Right lobe of liver (tissue), 6 donors: ENCODE measurements around the gene PAX3. TPM values are rescaled to one million over a fixed set of nuclear protein-coding genes. Genes with fewer than 3 reads are reported as not detected.
A peak's percentile ranks its signal among the peaks of the same experiment; 100 is the strongest.

Source experiments
- ATAC-seq, 4 donors: fragments of 200-7000 bp; cut with Tn5 transposase; one replicate each; pipeline ENCODE4 v1.9.1; 2020; ENCODE audit warnings: mild to moderate bottlenecking in 4 of 4, moderate library complexity in 4 of 4
- DNase-seq, 3 donors: peaks; one replicate each; pipeline ENCODE4 v3.0.0-alpha.2; 2020
- H3K27ac ChIP-seq, 3 donors: fragments of 200-600 bp; one replicate each; pipeline ENCODE4 v1.8.0; 2022
- H3K27me3 ChIP-seq, 2 donors: fragments of 200-600 bp; one replicate each; pipeline ENCODE4 v1.8.0; 2022
- H3K36me3 ChIP-seq, 4 donors: fragments of 200-600 bp; sonication (generic) in 1 of 4; one replicate each; pipeline versions ENCODE4 v1.5.1 to v1.8.0; 2017 to 2022; ENCODE audit warnings: control low read depth in 1 of 4
- H3K4me1 ChIP-seq, 4 donors: fragments of 200-600 bp; sonication (generic) in 1 of 4; one replicate each; pipeline versions ENCODE4 v1.5.1 to v1.8.0; 2017 to 2022; ENCODE audit warnings: control low read depth in 1 of 4
- H3K4me3 ChIP-seq, 3 donors: fragments of 200-600 bp; one replicate each; pipeline ENCODE4 v1.8.0; 2022
- H3K9me3 ChIP-seq, 4 donors: fragments of 200-600 bp; sonication (generic) in 1 of 4; one replicate each; pipeline versions ENCODE4 v1.5.1 to v1.8.0; 2017 to 2022; ENCODE audit warnings: control low read depth in 1 of 4
- POLR2A ChIP-seq: fragments of 450-650 bp; IDR thresholded peaks from one replicate; pipeline ENCODE4 v1.6.1; 2017; ENCODE audit warnings: antibody characterized with exemption, mild to moderate bottlenecking
- WGBS: methylation state at CpG from one replicate; pipeline ENCODE4 v1.1.6; 2018; ENCODE audit warnings: low coverage, low lambda C conversion rate; ENCODE audit not compliant: insufficient coverage; ENCODE audit errors: missing lambda C conversion rate; 5-methylcytosine and 5-hydroxymethylcytosine counted together
- intact Hi-C, 2 donors: fragments of 100-400 bp; cut with DNase I; formaldehyde crosslinking; loops; one replicate each; pipeline versions ENCODE4 v1.11.2 to v1.14.1; 2022
- total RNA-seq, 6 experiments: library from RNA; depleted of rRNA in 2 of 6; stranded (reverse); fragments of >200 nt in 2 of 6; fragmentation: NEBNext Ultra II Directional in 3 of 6; extraction: Animal tissue kit (Norgen Biotek cat#: 25700) in 3 of 6; gene quantifications; one replicate each; pipeline versions ENCODE4 v1.1.0 to v1.2.4, GENCODE V29; 2016 to 2023
- TF ChIP-seq, protein P1 (sequence below), 4 donors: fragments of 200-600 bp in 3 of 4; fragments of 450-650 bp in 1 of 4; IDR thresholded peaks; one replicate each; pipeline versions ENCODE4 v1.5.1 to v1.8.0; 2016 to 2022; ENCODE audit warnings: antibody characterized with exemption in 4 of 4, mild to moderate bottlenecking in 2 of 4
- donor health status: DM: no; HTN: yes; CAD: no.
- donor health status: DM: no; HTN: no; CAD: no.
- donor health status: DM: no; HTN: no; CAD: no.
- donor health status: DM: no; HTN: yes; CAD: no.
- donor health status: DM: no; HTN: yes; CAD: no.

Gene PAX3
- total RNA-seq, 6 experiments from 2014 or later: not detected

GRCh38 chr2:222292149-222293134, 6.4 kb downstream of the PAX3 start:
- TF ChIP-seq, protein P1, sequence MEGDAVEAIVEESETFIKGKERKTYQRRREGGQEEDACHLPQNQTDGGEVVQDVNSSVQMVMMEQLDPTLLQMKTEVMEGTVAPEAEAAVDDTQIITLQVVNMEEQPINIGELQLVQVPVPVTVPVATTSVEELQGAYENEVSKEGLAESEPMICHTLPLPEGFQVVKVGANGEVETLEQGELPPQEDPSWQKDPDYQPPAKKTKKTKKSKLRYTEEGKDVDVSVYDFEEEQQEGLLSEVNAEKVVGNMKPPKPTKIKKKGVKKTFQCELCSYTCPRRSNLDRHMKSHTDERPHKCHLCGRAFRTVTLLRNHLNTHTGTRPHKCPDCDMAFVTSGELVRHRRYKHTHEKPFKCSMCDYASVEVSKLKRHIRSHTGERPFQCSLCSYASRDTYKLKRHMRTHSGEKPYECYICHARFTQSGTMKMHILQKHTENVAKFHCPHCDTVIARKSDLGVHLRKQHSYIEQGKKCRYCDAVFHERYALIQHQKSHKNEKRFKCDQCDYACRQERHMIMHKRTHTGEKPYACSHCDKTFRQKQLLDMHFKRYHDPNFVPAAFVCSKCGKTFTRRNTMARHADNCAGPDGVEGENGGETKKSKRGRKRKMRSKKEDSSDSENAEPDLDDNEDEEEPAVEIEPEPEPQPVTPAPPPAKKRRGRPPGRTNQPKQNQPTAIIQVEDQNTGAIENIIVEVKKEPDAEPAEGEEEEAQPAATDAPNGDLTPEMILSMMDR (IDR thresholded peaks at IDR 0.05): no peak
- no peak for TF ChIP-seq POLR2A
- 9% methylated on average over 12 of the region's 14 CpGs for WGBS
- peaks cover 0 to 19% (median 0%) of the 10 kb centered on the region in 4 donors for H3K4me1 ChIP-seq
- H3K27ac ChIP-seq: no peak overlapping the region
- H3K27me3 ChIP-seq: peaks cover 11 to 58% of the 10 kb centered on the region in 2 donors
- intact Hi-C loops: no loop called here
- DNase-seq: no peak
- no peak overlapping the region for H3K4me3 ChIP-seq
- H3K9me3 ChIP-seq: no peaks in the 10 kb centered on the region
- ATAC-seq: no peak
- H3K36me3 ChIP-seq: no peaks in the 10 kb centered on the region

DNA sequence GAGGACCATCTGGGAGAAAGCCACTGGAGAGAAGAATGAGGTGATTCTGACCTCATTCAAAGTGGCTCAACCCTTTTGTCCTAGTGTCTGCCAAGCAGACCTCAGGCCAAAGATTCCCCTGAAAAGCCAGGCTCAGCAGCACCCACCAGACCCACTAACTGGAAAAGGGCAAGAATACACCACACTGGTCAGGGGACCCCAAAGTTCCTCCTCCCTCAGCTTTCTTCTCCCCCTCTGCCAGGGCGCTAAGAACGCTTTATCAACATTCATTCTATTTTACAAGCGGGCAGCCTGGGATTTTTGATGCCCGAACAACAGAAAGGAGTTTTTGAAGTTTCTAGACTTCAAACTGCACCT, 7.3 kb downstream of the PAX3 start:
- Histone ChIP-seq H3K27me3 (peaks cover 8 to 49% of the 10 kb centered on the region in 2 donors), H3K36me3 (no peaks in the 10 kb centered on the region), H3K27ac (no peak overlapping the region), H3K4me1 (peaks cover 0 to 15% (median 0%) of the 10 kb centered on the region in 4 donors), H3K4me3 (no peak overlapping the region), H3K9me3 (no peaks in the 10 kb centered on the region)
- intact Hi-C loops: no loop called here
- DNase-seq: no peak
- 4% methylated on average over 4 of the region's 4 CpGs for WGBS
- peak in 1 of 4 donors; percentile 7 for ATAC-seq
- no peak for TF ChIP-seq POLR2A
- TF ChIP-seq, protein P1 (IDR thresholded peaks at IDR 0.05): no peak

- no peaks in the 10 kb centered on the region for H3K36me3 ChIP-seq
- H3K4me3 ChIP-seq: no peak overlapping the region
- DNase-seq (peak in 1 of 3 donors; percentile 38), ATAC-seq (peak in 2 of 4 donors; percentile 25 to 36)
- WGBS: 4% methylated on average over 21 of the region's 45 CpGs
- H3K9me3 ChIP-seq: no peaks in the 10 kb centered on the region
- TF ChIP-seq POLR2A: no peak
- TF ChIP-seq, protein P1 (IDR thresholded peaks at IDR 0.05): no peak
- intact Hi-C loops: no loop called here
- H3K4me1 ChIP-seq: peaks cover 0 to 11% (median 0%) of the 10 kb centered on the region in 4 donors
- peaks cover 8 to 47% of the 10 kb centered on the region in 2 donors for H3K27me3 ChIP-seq
- H3K27ac ChIP-seq: no peak overlapping the region
Observed at GRCh38 chr2:222290736-222291484, 7.9 kb downstream of the PAX3 start.

DNA sequence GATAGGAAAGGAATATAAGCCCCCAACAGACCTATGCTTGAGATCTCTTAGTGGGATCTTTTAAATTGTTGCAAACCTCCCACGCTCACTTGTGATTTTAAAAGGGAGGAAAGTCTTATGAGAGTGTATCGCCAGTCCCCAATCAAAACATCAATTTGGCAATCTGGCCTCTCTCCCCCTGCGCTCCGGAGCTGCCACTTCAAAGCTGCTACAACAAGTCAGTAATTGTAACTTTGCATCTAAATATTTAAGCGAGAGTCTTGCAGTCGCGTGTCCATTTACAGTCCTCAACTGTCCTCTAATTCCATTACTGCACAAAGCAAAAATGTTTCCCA, 8.4 kb downstream of the PAX3 start:
- no peaks in the 10 kb centered on the region for H3K9me3 ChIP-seq
- 10% methylated on average over 7 of the region's 7 CpGs for WGBS
- peaks cover 0 to 6% (median 0%) of the 10 kb centered on the region in 4 donors for H3K4me1 ChIP-seq
- DNase-seq (no peak), ATAC-seq (no peak)
- peaks cover 8 to 45% of the 10 kb centered on the region in 2 donors for H3K27me3 ChIP-seq
- H3K27ac ChIP-seq: no peak overlapping the region
- no peaks in the 10 kb centered on the region for H3K36me3 ChIP-seq
- TF ChIP-seq, protein P1 (IDR thresholded peaks at IDR 0.05): no peak
- no peak for TF ChIP-seq POLR2A
- no peak overlapping the region for H3K4me3 ChIP-seq
- intact Hi-C loops: no loop called here
